T-cell (primary cell): ENCODE measurements around the gene RCN2. TPM values are rescaled to one million over a fixed set of nuclear protein-coding genes. Genes with fewer than 3 reads are reported as not detected.

Source experiments
- ATAC-seq, 4 experiments: fragments of 200-7000 bp in 3 of 4; fragments of 150-1000 bp in 1 of 4; cut with Tn5 transposase; replicated peaks in 1 of 4; 1 replicate in 3 of 4; 2 replicates in 1 of 4; pipeline ENCODE4 v1.10.0; 2021; ENCODE audit warnings: moderate library complexity in 3 of 4, mild to moderate bottlenecking in 2 of 4, moderate number of reproducible peaks in 1 of 4
- CTCF ChIA-PET, 2 donors: fragments of 300-600 bp; sonication (Branson Sonifier 250); formaldehyde crosslinking; loops; one replicate each; lab custom pipeline; 2022; ENCODE audit warnings: antibody characterized with exemption in 2 of 2; lab: Charles Lee
- POLR2A ChIA-PET, 2 donors: fragments of 300-600 bp; sonication (Branson Sonifier 250); formaldehyde crosslinking; loops; one replicate each; lab custom pipeline; 2022; ENCODE audit warnings: antibody characterized with exemption in 2 of 2; lab: Charles Lee
- DNase-seq, 35 experiments: peaks; one replicate each; pipeline versions ENCODE4 v3.0.0 to v3.0.0-alpha.2; 2013 to 2023
- H3K27ac ChIP-seq: one replicate; pipeline ENCODE4 v1.5.1; 2013; ENCODE audit warnings: low read length
- H3K27me3 ChIP-seq, 2 experiments: replicated peaks in 1 of 2; 1 replicate in 1 of 2; 2 replicates in 1 of 2; pipeline versions ENCODE4 v1.6.1 to v1.7.0; 2013; ENCODE audit warnings: low read length in 1 of 2, mixed read lengths in 1 of 2; ENCODE audit not compliant: control insufficient read depth in 2 of 2, insufficient read depth in 2 of 2; ENCODE audit errors: extremely low read depth in 1 of 2
- H3K36me3 ChIP-seq, 2 donors: 1 replicate in 1 of 2; 2 replicates in 1 of 2; pipeline versions ENCODE4 v1.6.1 to v1.7.0; 2013; ENCODE audit warnings: low read length in 1 of 2; ENCODE audit not compliant: control insufficient read depth in 2 of 2, insufficient read depth in 1 of 2; ENCODE audit errors: extremely low read depth in 1 of 2
- H3K4me1 ChIP-seq, 2 experiments: 1 replicate in 1 of 2; 2 replicates in 1 of 2; pipeline versions ENCODE4 v1.6.1 to v1.7.0; 2013; ENCODE audit warnings: low read length in 2 of 2, mixed read lengths in 1 of 2; ENCODE audit not compliant: insufficient read depth in 2 of 2, control insufficient read depth in 1 of 2; ENCODE audit errors: extremely low read depth in 1 of 2
- H3K4me3 ChIP-seq, 2 donors: 1 replicate in 1 of 2; 2 replicates in 1 of 2; pipeline versions ENCODE4 v1.5.1 to v1.7.0; 2013; ENCODE audit warnings: mild to moderate bottlenecking in 2 of 2, low read length in 1 of 2, moderate library complexity in 1 of 2; ENCODE audit not compliant: control insufficient read depth in 1 of 2; ENCODE audit errors: extremely low read depth in 1 of 2
- H3K9me3 ChIP-seq: 2 replicates; pipeline ENCODE4 v1.7.0; 2013
- H3K27ac Mint-ChIP-seq, 2 donors: one replicate each; pipeline ENCODE4 v1.8.0; 2020 to 2021; ENCODE audit warnings: mild to moderate bottlenecking in 2 of 2, mixed read lengths in 2 of 2
- H3K27me3 Mint-ChIP-seq, 2 donors: one replicate each; pipeline ENCODE4 v1.8.0; 2021 to 2022; ENCODE audit warnings: mixed read lengths in 2 of 2
- H3K36me3 Mint-ChIP-seq: one replicate; pipeline ENCODE4 v1.8.0; 2021; ENCODE audit warnings: mixed read lengths
- H3K4me1 Mint-ChIP-seq, 3 donors: one replicate each; pipeline ENCODE4 v1.8.0; 2020 to 2022; ENCODE audit warnings: mixed read lengths in 3 of 3, mild to moderate bottlenecking in 1 of 3
- H3K4me3 Mint-ChIP-seq, 3 donors: one replicate each; pipeline ENCODE4 v1.8.0; 2020 to 2022; ENCODE audit warnings: mild to moderate bottlenecking in 3 of 3, mixed read lengths in 3 of 3, moderate library complexity in 3 of 3
- H3K9me3 Mint-ChIP-seq, 3 donors: one replicate each; pipeline ENCODE4 v1.8.0; 2020 to 2022; ENCODE audit warnings: mixed read lengths in 3 of 3
- WGBS: methylation state at CpG from one replicate; pipeline ENCODE4 v1.1.5; 2013; ENCODE audit warnings: missing lambda C conversion rate; ENCODE audit not compliant: insufficient coverage; 5-methylcytosine and 5-hydroxymethylcytosine counted together
- total RNA-seq, 35 experiments: library from RNA in 6 of 35; stranded (reverse) in 6 of 35; fragments of 120-200 nt in 1 of 35; gene quantifications; one replicate each; pipeline versions ENCODE4 v1.2.1 to v1.2.4 and lab custom pipeline; 2013 to 2026

Gene RCN2
- total RNA-seq, 5 donors from 2014 or later (not counting 1 experiment from before 2014, with no cell fraction given) = 20.5 to 26.7 (median 23.7) TPM

DNA sequence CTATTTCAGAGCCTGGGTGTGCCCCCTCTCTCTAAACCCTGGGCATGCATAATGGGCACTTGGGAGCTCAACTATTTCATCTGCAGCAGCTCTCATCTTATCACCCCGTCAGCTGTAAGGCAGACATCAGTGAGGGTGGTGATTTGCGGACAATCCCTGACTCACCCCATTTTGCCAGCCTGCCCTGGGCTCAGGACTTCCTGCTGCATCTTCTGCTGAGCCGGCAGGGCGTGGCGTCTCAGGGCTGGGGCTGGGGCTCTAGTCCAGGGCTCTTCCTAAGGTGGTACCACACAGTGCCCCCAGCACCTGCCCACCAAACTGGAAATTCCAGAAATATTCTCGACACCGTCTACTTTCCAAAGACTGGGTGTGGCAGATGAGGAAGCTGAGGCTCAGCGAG lies 62.5 kb downstream of the RCN2 start:
- peak overlapping the region; percentile 98 to 99 for H3K27ac Mint-ChIP-seq
- H3K4me1 Mint-ChIP-seq = peaks cover 48 to 69% (median 56%) of the 10 kb centered on the region in 3 donors
- no peaks in the 10 kb centered on the region for H3K9me3 ChIP-seq
- H3K27me3 ChIP-seq = peaks cover 0 to 3% of the 10 kb centered on the region in 2 experiments
- WGBS = no CpG with 5 or more reads among the region's 8 CpGs
- DNase-seq = peak in 19 of 35 experiments; percentile 23 to 71 (median 42)
- ChIA-PET POLR2A (interaction anchor here in 1 of 2 donors (0.5 to 1.9 kb wide), 2 partner anchors 30 to 73 kb away, joined by 5 to 11 read pairs; no protein-coding TSS in a partner anchor), CTCF (interaction anchor here (1.0 to 2.2 kb wide), 5 partner anchors 20 to 31 kb away, joined by 3 to 12 read pairs (median 4); no protein-coding TSS in a partner anchor)
- H3K9me3 Mint-ChIP-seq = no peaks in the 10 kb centered on the region
- peaks cover 32 to 67% of the 10 kb centered on the region in 2 experiments for H3K4me1 ChIP-seq
- peaks cover 0 to 3% of the 10 kb centered on the region in 2 donors for H3K36me3 ChIP-seq
- peak overlapping the region in 1 of 2 donors; percentile 77 for H3K4me3 ChIP-seq
- ATAC-seq = peak; percentile 26 to 45 (median 37)
- H3K27me3 Mint-ChIP-seq = no peaks in the 10 kb centered on the region
- H3K36me3 Mint-ChIP-seq = peaks cover 5% of the 10 kb centered on the region
- peak overlapping the region; percentile 91 to 96 (median 93) for H3K4me3 Mint-ChIP-seq
- H3K27ac ChIP-seq = peak overlapping the region; percentile 88

GRCh38 chr15:76994496-76994895 lies 62.9 kb downstream of the RCN2 start:
- peak overlapping the region; percentile 71 to 77 for H3K4me3 ChIP-seq
- CTCF ChIA-PET = interaction anchor here (1.1 to 2.2 kb wide), 5 partner anchors 18 to 30 kb away, joined by 3 to 12 read pairs (median 4); no protein-coding TSS in a partner anchor
- POLR2A ChIA-PET = interaction anchor here in 1 of 2 donors (0.5 to 1.9 kb wide), 2 partner anchors 29 to 72 kb away, joined by 5 to 11 read pairs; no protein-coding TSS in a partner anchor

DNA sequence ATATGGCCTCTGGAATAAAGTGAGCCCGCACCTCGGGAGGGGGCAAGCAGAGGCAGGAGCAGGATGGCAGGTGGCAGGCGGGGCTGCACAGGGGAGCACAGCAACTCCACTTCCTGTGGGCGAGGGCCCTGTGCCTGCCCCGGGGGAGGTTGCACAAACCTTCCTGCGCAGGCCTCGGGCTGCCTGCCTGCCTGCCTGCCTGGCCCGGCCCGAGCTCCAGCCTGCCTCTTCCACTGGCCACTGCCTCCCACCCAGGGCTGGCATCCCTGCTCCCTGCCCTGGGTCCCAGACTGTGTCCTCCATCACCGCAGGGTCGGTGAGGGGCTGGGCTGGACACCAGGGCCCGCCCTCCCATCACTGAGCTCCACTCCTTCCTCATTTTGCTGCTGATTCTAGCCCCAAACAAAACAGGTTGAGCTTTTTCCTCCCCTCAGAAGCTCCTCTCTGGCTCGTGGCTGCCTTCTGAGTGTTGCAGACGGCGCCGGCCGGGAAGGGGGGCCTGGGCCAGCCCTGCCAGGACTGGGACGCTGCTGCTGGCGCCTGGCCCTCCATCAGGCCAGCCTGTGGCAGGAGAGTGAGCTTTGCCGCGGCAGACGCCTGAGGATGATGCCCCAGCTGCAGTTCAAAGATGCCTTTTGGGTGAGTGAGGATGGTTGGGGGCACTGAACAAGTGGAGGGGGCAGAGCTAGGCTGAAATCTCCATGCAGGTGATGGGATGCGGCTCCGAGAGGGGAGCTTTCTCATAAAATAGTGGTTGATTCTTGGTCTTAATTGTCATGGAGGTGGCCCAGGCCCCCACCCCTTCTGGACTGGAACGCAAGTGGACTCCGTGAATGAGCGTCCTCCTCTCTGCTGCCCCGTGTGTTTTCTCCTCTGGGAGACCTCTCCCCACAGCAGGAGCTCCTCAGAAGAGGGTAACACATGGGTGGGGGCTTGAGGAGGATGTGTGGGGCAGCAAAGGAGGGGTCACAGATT lies 63.7 kb downstream of the RCN2 start, which contains the start of gene PSTPIP1:
PSTPIP1 (plus strand) TSS at position 156 of the 975 bp plus-strand sequence; CDS start at position 604, 448 bp downstream.
- Histone ChIP-seq H3K4me3 (peak within 1 kb of the TSS; percentile 71 to 77), H3K36me3 (peaks cover 0 to 12% of the 10 kb centered on the region in 2 donors), H3K4me1 (peaks cover 35 to 73% of the 10 kb centered on the region in 2 experiments), H3K27ac (peak within 1 kb of the TSS; percentile 88), H3K9me3 (no peaks in the 10 kb centered on the region), H3K27me3 (no peaks in the 10 kb centered on the region)
- no peaks in the 10 kb centered on the region for H3K27me3 Mint-ChIP-seq
- peaks cover 59 to 74% (median 60%) of the 10 kb centered on the region in 3 donors for H3K4me1 Mint-ChIP-seq
- H3K9me3 Mint-ChIP-seq = no peaks in the 10 kb centered on the region
- ChIA-PET POLR2A (interaction anchor here (0.7 to 1.9 kb wide), 3 partner anchors 18 to 64 kb away, joined by 3 to 5 read pairs (median 4); partner anchors contain the start of gene RCN2 (in 1 of the 2)), CTCF (interaction anchor here (0.6 to 2.2 kb wide), 7 partner anchors 18 to 707 kb away, joined by 3 to 12 read pairs (median 3); no protein-coding TSS in a partner anchor)
- H3K36me3 Mint-ChIP-seq = peaks cover 5% of the 10 kb centered on the region
- DNase-seq (peak; percentile 47 to 81 (median 68)), ATAC-seq (peak; percentile 80 to 83 (median 82))
- peak within 1 kb of the TSS; percentile 91 to 96 (median 93) for H3K4me3 Mint-ChIP-seq
- peak within 1 kb of the TSS; percentile 98 to 99 for H3K27ac Mint-ChIP-seq
- WGBS = under 1% methylated on average over 19 of the region's 28 CpGs

More at GRCh38 chr15:76994496-76994895, 62.9 kb downstream of the RCN2 start:
- H3K36me3 Mint-ChIP-seq = peaks cover 5% of the 10 kb centered on the region
- WGBS = 30% methylated on average over 2 of the region's 6 CpGs
- H3K27ac Mint-ChIP-seq = peak overlapping the region; percentile 98 to 99
- no peaks in the 10 kb centered on the region for H3K27me3 Mint-ChIP-seq
- Histone ChIP-seq H3K27me3 (no peaks in the 10 kb centered on the region), H3K9me3 (no peaks in the 10 kb centered on the region), H3K27ac (peak overlapping the region; percentile 88), H3K36me3 (peaks cover 0 to 6% of the 10 kb centered on the region in 2 donors), H3K4me1 (peaks cover 33 to 67% of the 10 kb centered on the region in 2 experiments)
- peaks cover 52 to 71% (median 60%) of the 10 kb centered on the region in 3 donors for H3K4me1 Mint-ChIP-seq
- no peaks in the 10 kb centered on the region for H3K9me3 Mint-ChIP-seq
- ATAC-seq = peak; percentile 0 to 28 (median 8)
- peak in 1 of 35 experiments; percentile 46 for DNase-seq
- H3K4me3 Mint-ChIP-seq = peak overlapping the region; percentile 91 to 96 (median 93)

DNA sequence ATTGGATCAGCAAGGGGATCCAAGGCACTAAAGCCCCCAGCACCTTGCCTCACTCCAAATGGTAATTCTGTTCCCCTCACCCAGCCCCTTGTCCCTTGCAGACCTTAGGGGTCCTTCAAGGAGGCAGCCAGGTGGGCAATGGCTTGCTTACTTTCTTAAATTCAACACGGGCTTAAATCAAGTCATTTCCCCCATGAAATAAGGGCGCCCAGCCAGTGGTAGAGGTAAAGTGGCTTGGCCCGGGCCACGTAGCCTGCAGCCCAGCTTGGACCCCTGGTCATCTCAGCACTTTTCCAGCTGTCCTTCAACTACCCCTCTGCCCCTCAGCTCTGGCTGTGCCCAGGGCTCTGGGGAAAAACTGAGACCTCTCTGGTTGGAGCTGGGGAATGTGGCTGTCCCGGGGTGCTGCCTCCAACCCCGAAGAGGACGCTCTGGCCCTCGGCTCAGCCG lies 64.6 kb downstream of the RCN2 start:
- ChIA-PET CTCF (no interaction called here), POLR2A (no interaction called here)
- H3K27me3 Mint-ChIP-seq = no peaks in the 10 kb centered on the region
- H3K9me3 Mint-ChIP-seq = no peaks in the 10 kb centered on the region
- Histone ChIP-seq H3K36me3 (peaks cover 2 to 19% of the 10 kb centered on the region in 2 donors), H3K27ac (peak overlapping the region; percentile 88), H3K27me3 (no peaks in the 10 kb centered on the region), H3K9me3 (no peaks in the 10 kb centered on the region), H3K4me1 (peaks cover 36 to 81% of the 10 kb centered on the region in 2 experiments), H3K4me3 (peak overlapping the region; percentile 71 to 77)
- peak overlapping the region; percentile 91 to 96 (median 93) for H3K4me3 Mint-ChIP-seq
- WGBS = 8% methylated on average over 5 of the region's 9 CpGs
- ATAC-seq = no peak
- peak overlapping the region; percentile 98 to 99 for H3K27ac Mint-ChIP-seq
- DNase-seq = no peak
- H3K4me1 Mint-ChIP-seq = peaks cover 62 to 79% (median 68%) of the 10 kb centered on the region in 3 donors
- H3K36me3 Mint-ChIP-seq = peaks cover 7% of the 10 kb centered on the region

DNA sequence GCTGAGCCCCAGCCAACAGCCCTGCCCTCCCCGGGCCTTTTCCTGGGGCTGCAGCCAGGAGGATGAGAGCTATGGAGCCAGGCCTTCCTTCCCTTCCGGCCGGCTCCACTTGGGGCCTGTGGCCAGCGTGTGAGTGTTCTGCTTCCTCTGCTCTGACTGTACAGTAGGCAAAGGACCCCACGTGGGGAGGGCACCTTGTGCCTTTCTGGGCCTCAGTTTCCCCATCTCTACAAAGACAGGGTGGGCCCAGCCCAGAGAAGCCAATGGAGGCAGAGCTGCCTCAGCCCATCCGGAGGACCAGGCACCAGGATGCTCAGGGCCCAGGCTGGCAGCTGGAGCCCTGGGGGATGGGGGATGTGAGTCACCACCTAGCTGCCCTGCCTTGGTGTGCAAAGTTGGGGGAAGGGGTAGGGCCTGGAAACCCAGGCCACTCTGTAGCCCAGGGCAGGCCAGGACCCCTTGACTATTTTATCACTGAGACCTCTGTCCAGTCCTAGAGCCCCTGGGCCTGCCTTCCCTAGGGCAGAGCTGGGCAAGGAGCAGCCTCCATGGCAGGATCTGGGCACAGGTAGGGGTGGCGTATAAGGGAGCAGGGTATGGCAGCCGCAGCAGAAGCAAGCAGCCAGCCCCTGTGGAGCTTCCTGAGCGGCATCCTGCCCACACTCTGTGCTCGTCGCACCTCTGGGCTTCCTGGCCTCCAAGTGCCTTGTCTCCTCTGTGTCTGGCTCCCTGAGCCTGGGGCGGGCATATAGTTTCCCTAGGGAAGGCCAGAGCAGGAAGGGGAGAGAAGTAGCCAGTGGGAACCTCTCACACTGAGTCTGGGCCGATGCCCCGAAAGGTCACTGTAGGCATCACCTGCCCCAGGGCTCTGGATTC lies 65.2 kb downstream of the RCN2 start:
- no peaks in the 10 kb centered on the region for H3K27me3 ChIP-seq
- H3K36me3 Mint-ChIP-seq = peaks cover 10% of the 10 kb centered on the region
- H3K4me1 Mint-ChIP-seq = peaks cover 67 to 86% (median 75%) of the 10 kb centered on the region in 3 donors
- peak overlapping the region; percentile 98 to 99 for H3K27ac Mint-ChIP-seq
- DNase-seq (peak in 28 of 35 experiments; percentile 27 to 75 (median 46)), ATAC-seq (peak; percentile 62 to 71 (median 66))
- H3K4me1 ChIP-seq = peaks cover 42 to 88% of the 10 kb centered on the region in 2 experiments
- peak overlapping the region; percentile 88 for H3K27ac ChIP-seq
- peak overlapping the region; percentile 91 to 96 (median 93) for H3K4me3 Mint-ChIP-seq
- ChIA-PET POLR2A (no interaction called here), CTCF (interaction anchor here in 1 of 2 donors (0.6 to 2.2 kb wide), 2 partner anchors 10 to 24 kb away, joined by 3 to 8 read pairs; no protein-coding TSS in a partner anchor)
- H3K9me3 Mint-ChIP-seq = no peaks in the 10 kb centered on the region
- 9% methylated on average over 9 of the region's 14 CpGs for WGBS
- no peaks in the 10 kb centered on the region for H3K27me3 Mint-ChIP-seq
- H3K4me3 ChIP-seq = peak overlapping the region; percentile 71 to 77
- H3K36me3 ChIP-seq = peaks cover 2 to 25% of the 10 kb centered on the region in 2 donors
- H3K9me3 ChIP-seq = no peaks in the 10 kb centered on the region
